ENCODE data around the gene SLC25A4.

- no peak for TF ChIP-seq CTCF (IDR thresholded peaks at IDR 0.05)
- TF ChIP-seq ZFX (IDR thresholded peaks at IDR 0.05; ENCODE audit: borderline replicate concordance), result no peak
Observed at GRCh38 chr4:185101354-185101890, 41.6 kb upstream of the SLC25A4 start.

Data from 22Rv1 (cell line).